ENCODE measurements around the gene MEOX2.

MEOX2 gene

DNA sequence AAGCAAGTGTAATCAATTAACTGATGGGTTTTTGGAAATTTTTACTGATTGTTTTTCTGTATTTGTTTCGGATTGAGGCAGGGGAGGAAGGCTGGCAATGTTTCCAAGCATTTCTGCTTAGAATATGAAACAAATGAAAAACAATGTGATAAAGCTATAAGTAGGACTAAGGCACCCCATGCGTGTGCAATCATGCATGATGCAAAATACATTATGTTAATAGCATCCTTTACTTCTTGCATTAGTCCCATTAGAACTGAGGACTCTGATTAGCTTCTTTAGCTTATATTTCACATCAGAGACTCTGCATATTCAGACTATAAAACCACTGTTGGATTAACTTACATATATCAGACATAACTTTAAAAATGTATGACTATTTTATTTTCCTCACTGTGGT is 76.0 kb downstream of the MEOX2 start:
- DNase-seq (ENCODE audit: low read depth) = no peak

DNA sequence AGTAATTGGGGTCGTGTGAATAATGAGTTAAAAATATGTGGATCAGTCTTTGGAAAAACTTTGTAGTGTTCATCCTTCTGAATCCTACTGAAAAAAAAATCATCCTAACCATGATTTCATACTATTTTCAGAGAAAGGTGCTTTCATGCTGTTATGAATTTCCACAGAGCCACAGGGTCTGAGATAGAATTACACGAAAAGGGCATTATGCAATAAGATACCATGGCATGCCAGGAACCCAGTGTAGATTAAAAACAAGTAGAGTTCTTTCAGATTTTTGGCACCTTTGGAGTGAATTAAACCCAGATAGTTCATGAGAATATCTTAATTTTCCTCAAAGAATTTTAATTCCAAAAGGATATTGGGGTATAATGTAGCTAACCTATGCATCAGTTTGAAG is 77.2 kb downstream of the MEOX2 start:
- DNase-seq (ENCODE audit: low read depth) = no peak

GRCh38 chr7:15607529-15608210 is 78.8 kb downstream of the MEOX2 start:
- no peak for DNase-seq (ENCODE audit: low read depth)

GRCh38 chr7:15606561-15606960 is 79.9 kb downstream of the MEOX2 start:
- DNase-seq (ENCODE audit: low read depth) = no peak

- no peak for DNase-seq (ENCODE audit: low read depth)
These were observed 82.3 kb downstream of the MEOX2 start for GRCh38 chr7:15604166-15604565.

DNA sequence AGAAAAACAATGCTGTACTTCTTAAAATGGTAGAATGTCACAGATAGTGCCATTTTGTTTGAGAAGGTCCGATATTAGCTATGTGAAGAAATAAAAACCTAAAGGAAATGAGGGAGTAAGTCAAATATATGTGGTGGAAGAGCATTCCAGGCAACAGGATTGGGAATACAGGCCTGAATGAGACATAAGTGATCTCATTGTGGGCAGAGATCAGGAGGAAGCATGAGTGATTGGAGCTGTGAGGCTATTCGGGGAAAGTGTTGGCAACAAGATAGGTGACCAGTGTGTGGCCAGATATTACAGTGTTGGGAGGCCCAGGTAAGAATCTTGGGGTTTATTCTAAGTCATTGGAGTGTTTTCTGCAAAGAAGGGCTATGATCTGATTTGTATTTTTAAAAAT is 83.4 kb downstream of the MEOX2 start:
- DNase-seq (ENCODE audit: low read depth) = no peak

DNA sequence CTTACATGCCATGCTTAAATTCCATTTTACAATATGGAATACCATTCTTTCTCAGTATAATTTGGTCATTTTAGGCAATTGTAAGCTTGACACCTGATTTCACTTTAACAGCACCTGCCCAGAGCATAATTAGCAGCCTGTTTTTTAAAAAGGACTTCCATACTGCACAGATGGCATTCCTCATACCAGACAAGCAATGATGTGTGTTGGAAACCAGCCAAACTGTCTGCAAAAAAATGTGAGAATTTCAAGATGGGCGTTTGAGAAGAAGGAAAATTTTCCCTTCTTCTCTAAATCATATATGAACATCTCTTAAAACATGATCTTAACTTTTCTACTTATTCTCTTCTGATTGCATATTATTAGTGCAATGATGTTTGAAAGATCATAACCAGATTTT is 84.2 kb downstream of the MEOX2 start:
- DNase-seq (ENCODE audit: low read depth) = no peak

GRCh38 chr7:15601175-15601574 is 85.3 kb downstream of the MEOX2 start:
- DNase-seq (ENCODE audit: low read depth) = no peak

DNA sequence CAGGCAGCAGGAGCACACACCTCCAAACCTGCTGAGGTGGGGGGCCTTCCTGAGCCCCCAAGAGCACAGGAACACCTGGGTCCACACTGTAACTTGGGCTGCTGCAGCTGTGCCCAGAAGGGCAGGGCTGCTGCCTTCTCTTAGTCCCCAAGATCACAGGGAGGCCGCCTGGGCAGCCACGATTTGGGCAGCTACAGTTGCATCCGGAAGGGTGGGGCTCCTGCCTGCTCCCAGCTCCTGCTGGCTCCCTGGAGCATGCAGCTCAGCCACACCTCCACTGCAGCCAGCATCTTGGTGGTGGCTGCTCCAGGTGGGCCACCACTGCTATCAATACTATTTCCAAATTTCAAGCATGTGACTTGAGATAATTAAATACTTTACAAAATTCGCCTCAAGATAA is 86.2 kb downstream of the MEOX2 start:
- no peak for DNase-seq (ENCODE audit: low read depth)

- no peak for DNase-seq (ENCODE audit: low read depth)
These were observed 92.0 kb downstream of the MEOX2 start for GRCh38 chr7:15594461-15594860.

DNA sequence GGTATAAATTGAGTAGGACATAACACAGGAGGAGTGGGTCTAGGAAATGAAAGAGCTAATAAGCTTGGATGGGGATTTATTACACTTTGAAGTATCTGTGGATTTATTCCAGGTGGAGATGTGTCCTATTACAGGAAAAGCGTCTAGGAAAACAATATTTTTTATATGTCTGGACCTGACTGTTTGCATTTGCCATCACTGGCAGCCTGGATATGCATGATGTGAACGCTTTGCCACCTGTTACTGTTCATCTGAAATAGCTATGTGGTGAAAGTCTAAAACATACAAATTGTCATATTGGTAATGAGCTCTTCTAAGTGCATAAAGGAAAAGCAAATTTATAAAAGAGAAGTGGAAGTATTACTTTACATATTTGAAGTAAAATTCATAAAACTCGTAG is 93.1 kb downstream of the MEOX2 start:
- no peak for DNase-seq (ENCODE audit: low read depth)

DNA sequence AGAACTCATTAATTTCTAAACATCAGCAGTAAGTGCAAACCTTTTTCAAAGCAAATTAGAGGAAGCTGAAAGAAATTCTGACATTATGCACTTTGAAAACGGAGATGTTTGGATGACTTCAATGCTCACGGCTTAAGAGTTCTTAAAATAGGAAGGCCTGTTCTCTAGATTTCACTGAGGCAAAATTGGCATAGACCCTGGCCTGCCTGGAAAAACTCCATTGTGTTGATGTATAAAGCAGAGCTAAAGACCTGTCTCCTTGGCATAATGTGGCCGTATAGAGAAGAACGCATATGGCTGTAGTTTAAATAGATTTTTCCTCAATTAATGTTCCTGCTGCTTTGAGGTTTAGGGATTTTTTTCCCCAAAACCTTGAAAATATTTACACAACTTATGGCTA is 100.2 kb downstream of the MEOX2 start:
- DNase-seq (ENCODE audit: low read depth) = no peak

GRCh38 chr7:15584575-15584974 is 101.9 kb downstream of the MEOX2 start:
- no peak for DNase-seq (ENCODE audit: low read depth)

DNA sequence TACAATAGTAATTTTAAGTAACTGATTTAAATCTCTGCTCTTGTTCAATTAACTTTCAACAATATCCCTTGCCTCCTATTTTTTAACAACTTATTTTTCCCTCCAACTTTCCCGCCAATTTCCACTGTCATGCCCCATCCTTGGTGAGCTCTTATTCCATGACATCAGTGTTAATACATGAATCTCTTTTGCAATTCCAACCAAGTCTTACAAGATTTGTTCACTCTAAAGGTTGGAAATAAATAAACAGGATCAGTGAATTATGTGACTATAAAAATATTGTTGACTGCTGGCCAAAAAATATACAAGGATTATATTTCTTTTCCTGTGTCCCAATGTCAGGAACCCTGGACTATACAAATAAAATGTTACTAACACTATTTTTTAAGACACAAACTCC is 103.7 kb downstream of the MEOX2 start:
- no peak for DNase-seq (ENCODE audit: low read depth)

- no peak for DNase-seq (ENCODE audit: low read depth)
These were observed 105.0 kb downstream of the MEOX2 start for GRCh38 chr7:15581352-15581951.

GRCh38 chr7:15580604-15581351 is 105.7 kb downstream of the MEOX2 start:
- no peak for DNase-seq (ENCODE audit: low read depth)

DNA sequence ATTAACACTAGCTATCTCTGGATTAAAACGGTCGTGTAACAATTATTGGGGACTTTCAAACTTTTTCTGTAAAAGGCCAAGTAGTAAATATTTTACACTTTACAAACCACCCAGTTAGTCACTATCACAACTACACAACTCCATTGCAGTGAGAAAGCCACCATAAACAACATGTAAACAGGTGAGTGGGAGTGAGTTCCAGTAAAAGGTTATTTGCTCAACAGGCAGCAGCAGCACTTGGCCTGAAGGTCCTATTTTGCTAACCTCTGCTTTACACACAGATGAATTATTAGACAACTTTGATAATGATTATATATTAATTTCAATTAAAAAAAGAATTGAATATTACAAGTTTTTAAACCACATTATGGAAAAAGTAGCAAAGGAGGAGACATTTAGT is 108.9 kb downstream of the MEOX2 start:
- no peak for DNase-seq (ENCODE audit: low read depth)

- DNase-seq (ENCODE audit: low read depth) = no peak
These were observed 115.1 kb downstream of the MEOX2 start for GRCh38 chr7:15571301-15571878.

DNA sequence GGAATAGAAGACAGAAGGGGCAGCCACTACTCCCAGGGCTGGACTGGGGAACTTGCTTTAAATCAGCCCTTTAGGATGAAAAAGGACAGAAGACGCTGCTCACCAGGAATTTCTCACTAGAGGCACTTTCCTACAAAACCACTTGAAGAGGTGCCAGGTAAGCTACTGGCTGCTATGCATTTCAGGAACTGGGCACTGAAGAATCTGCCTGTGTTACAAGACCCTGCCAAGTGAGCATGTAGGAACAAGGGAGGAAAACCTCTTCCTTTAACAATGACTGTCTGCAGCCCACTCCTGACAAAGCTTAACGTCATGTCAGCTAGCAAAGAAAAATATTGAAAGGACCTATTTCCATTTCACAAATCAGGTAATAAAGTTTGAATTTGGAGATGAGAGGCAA is 118.8 kb downstream of the MEOX2 start:
- DNase-seq (ENCODE audit: low read depth) = no peak

- no peak for DNase-seq (ENCODE audit: low read depth)
These were observed 119.4 kb downstream of the MEOX2 start for GRCh38 chr7:15567036-15567435.

- DNase-seq (ENCODE audit: low read depth) = no peak
These were observed 120.0 kb downstream of the MEOX2 start for GRCh38 chr7:15566476-15566875.

DNA sequence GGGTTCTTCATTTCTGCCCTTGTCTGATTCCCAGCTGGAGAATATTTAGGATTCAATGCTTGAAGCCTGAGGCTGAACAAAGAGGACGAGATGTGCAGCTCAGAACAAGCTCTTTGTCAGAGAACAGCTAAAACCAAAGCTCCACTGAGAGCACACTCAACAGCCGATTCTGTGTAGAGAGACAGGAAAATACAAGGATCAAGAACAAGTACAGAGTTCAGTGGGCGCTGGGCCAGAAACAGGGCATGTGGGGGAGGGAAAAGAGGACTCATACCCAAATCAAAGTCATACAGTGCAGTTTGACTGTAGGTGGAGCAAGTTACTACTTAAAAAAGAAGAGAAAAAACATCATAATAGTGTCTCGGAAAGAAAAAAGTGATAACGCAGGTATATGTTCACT is 124.6 kb downstream of the MEOX2 start, which contains the start of gene AGMO:
Gene AGMO (minus strand): TSS at position 181 of the 400 bp plus-strand sequence.
- no peak for DNase-seq (ENCODE audit: low read depth)

Data from stimulated activated CD8-positive, alpha-beta memory T cell treated with anti-CD3 and anti-CD28 coated beads, Interleukin-15, amount 100 ng/mL, for 24 hours (primary cell).